Sigmoid colon (tissue), 7 donors: ENCODE data around the gene HK3. TPM values are rescaled to one million over a fixed set of nuclear protein-coding genes. Genes with fewer than 3 reads are reported as not detected.

Experiments used
- DNase-seq: peaks from one replicate; pipeline ENCODE4 v3.0.0-alpha.2; 2019
- H3K27ac ChIP-seq, 4 donors: fragments of 200-600 bp; sonication (generic); one replicate each; pipeline ENCODE4 v1.5.1; 2016 to 2019; ENCODE audit warnings: mild to moderate bottlenecking in 1 of 4
- H3K27me3 ChIP-seq, 3 donors: fragments of 200-600 bp; sonication (generic); one replicate each; pipeline ENCODE4 v1.5.1; 2019; ENCODE audit warnings: mild to moderate bottlenecking in 1 of 3
- H3K36me3 ChIP-seq, 4 donors: fragments of 200-600 bp; sonication (generic); one replicate each; pipeline ENCODE4 v1.5.1; 2016 to 2019
- H3K4me1 ChIP-seq, 4 donors: fragments of 200-600 bp; sonication (generic); one replicate each; pipeline ENCODE4 v1.5.1; 2017 to 2019
- H3K4me3 ChIP-seq, 4 donors: fragments of 200-600 bp; sonication (generic); one replicate each; pipeline ENCODE4 v1.5.1; 2017 to 2019; ENCODE audit warnings: mild to moderate bottlenecking in 2 of 4, moderate library complexity in 1 of 4
- H3K9me3 ChIP-seq, 4 donors: fragments of 200-600 bp in 3 of 4; sonication (generic) in 3 of 4; one replicate each; pipeline versions ENCODE4 v1.5.1 to v1.6.1; 2013 to 2019
- CTCF ChIP-seq, 4 experiments: fragments of 450-650 bp in 3 of 4; fragments of 200-600 bp in 1 of 4; IDR thresholded peaks; one replicate each; pipeline ENCODE4 v1.5.1; 2016 to 2019; ENCODE audit warnings: antibody characterized with exemption in 4 of 4, mild to moderate bottlenecking in 3 of 4, moderate library complexity in 2 of 4
- EP300 ChIP-seq, 4 donors: sonication (generic); formaldehyde crosslinking; IDR thresholded peaks; one replicate each; pipeline ENCODE4 v1.6.1; 2017; ENCODE audit warnings: antibody characterized with exemption in 4 of 4
- POLR2A ChIP-seq, 2 donors: fragments of 450-650 bp; IDR thresholded peaks; one replicate each; pipeline ENCODE4 v1.6.1; 2016; ENCODE audit warnings: antibody characterized with exemption in 2 of 2, mild to moderate bottlenecking in 2 of 2, moderate library complexity in 2 of 2
- POLR2AphosphoS5 ChIP-seq, 4 donors: sonication (generic); formaldehyde crosslinking; IDR thresholded peaks; one replicate each; pipeline ENCODE4 v1.6.1; 2017; ENCODE audit warnings: antibody characterized with exemption in 4 of 4
- WGBS, 2 donors: extraction: QIAGEN DNeasy Blood & Tissue Kit; methylation state at CpG; one replicate each; pipeline ENCODE4 v1.1.7; 2013; 5-methylcytosine and 5-hydroxymethylcytosine counted together
- intact Hi-C: fragments of 100-400 bp; cut with DNase I; formaldehyde crosslinking; loops from one replicate; pipeline ENCODE4 v1.15.1; 2023
- polyA plus RNA-seq, 3 donors: library from polyadenylated mRNA; stranded (reverse); fragments of 200-250 nt; gene quantifications; one replicate each; pipeline ENCODE4 v1.2.3, GENCODE V29; 2013
- total RNA-seq, 4 donors: library from RNA; depleted of rRNA; stranded (reverse); fragments of >200 nt; gene quantifications; one replicate each; pipeline ENCODE4 v1.1.0, GENCODE V29; 2016
- donor health status: healthy with polysubstance abuse.
- donor health status: Bipolar disorder and iron deficiency.
- donor health status: healthy.

The HK3 gene
- total and polyA plus RNA-seq, 7 donors: 1.8 to 12.8 (median 8.6) TPM

GRCh38 chr5:176868126-176868525 is 31.0 kb downstream of the HK3 start:
- intact Hi-C loops: no loop called here
- Histone ChIP-seq H3K27me3 (peaks cover 0 to 61% (median 11%) of the 10 kb centered on the region in 3 donors), H3K27ac (no peak overlapping the region), H3K4me3 (no peak overlapping the region), H3K9me3 (no peaks in the 10 kb centered on the region), H3K4me1 (no peaks in the 10 kb centered on the region), H3K36me3 (no peaks in the 10 kb centered on the region)
- TF ChIP-seq POLR2A (IDR thresholded peaks at IDR 0.05) (no peak), EP300 (IDR thresholded peaks at IDR 0.05) (no peak), POLR2AphosphoS5 (IDR thresholded peaks at IDR 0.05) (no peak), CTCF (IDR thresholded peaks at IDR 0.05) (no peak)
- 82 to 87% methylated on average over 14 of the region's 14 CpGs for WGBS, 2 donors
- DNase-seq: no peak

GRCh38 chr5:176866707-176867310 is 32.3 kb downstream of the HK3 start:
- TF ChIP-seq EP300 (IDR thresholded peaks at IDR 0.05) (no peak), POLR2A (IDR thresholded peaks at IDR 0.05) (no peak), POLR2AphosphoS5 (IDR thresholded peaks at IDR 0.05) (no peak), CTCF (IDR thresholded peaks at IDR 0.05) (no peak)
- intact Hi-C loops: no loop called here
- no peak overlapping the region for H3K4me3 ChIP-seq
- peaks cover 5 to 74% (median 24%) of the 10 kb centered on the region in 3 donors for H3K27me3 ChIP-seq
- no peak overlapping the region for H3K27ac ChIP-seq
- 19 to 29% methylated on average over 16 of the region's 16 CpGs for WGBS, 2 donors
- H3K4me1 ChIP-seq: no peaks in the 10 kb centered on the region
- H3K9me3 ChIP-seq: no peaks in the 10 kb centered on the region
- H3K36me3 ChIP-seq: no peaks in the 10 kb centered on the region
- no peak for DNase-seq

GRCh38 chr5:176865964-176866363 is 33.2 kb downstream of the HK3 start:
- Histone ChIP-seq H3K9me3 (no peaks in the 10 kb centered on the region), H3K27ac (no peak overlapping the region), H3K4me1 (no peaks in the 10 kb centered on the region), H3K36me3 (no peaks in the 10 kb centered on the region), H3K4me3 (no peak overlapping the region), H3K27me3 (peaks cover 7 to 80% (median 24%) of the 10 kb centered on the region in 3 donors)
- intact Hi-C loops: no loop called here
- DNase-seq: no peak
- WGBS, 2 donors: 75 to 82% methylated on average over 7 of the region's 7 CpGs
- no peak for TF ChIP-seq CTCF (IDR thresholded peaks at IDR 0.05)
- no peak for TF ChIP-seq EP300 (IDR thresholded peaks at IDR 0.05)
- no peak for TF ChIP-seq POLR2AphosphoS5 (IDR thresholded peaks at IDR 0.05)
- TF ChIP-seq POLR2A (IDR thresholded peaks at IDR 0.05): no peak

GRCh38 chr5:176864755-176865154 is 34.4 kb downstream of the HK3 start:
- no peaks in the 10 kb centered on the region for H3K9me3 ChIP-seq
- H3K4me3 ChIP-seq: no peak overlapping the region
- no peak overlapping the region for H3K27ac ChIP-seq
- TF ChIP-seq CTCF (IDR thresholded peaks at IDR 0.05): no peak
- no peak for TF ChIP-seq POLR2A (IDR thresholded peaks at IDR 0.05)
- TF ChIP-seq EP300 (IDR thresholded peaks at IDR 0.05): no peak
- no peak for TF ChIP-seq POLR2AphosphoS5 (IDR thresholded peaks at IDR 0.05)
- H3K4me1 ChIP-seq: no peaks in the 10 kb centered on the region
- no peak for DNase-seq
- intact Hi-C loops: no loop called here
- H3K27me3 ChIP-seq: peaks cover 7 to 90% (median 31%) of the 10 kb centered on the region in 3 donors
- WGBS, 2 donors: 81 to 86% methylated on average over 8 of the region's 8 CpGs
- no peaks in the 10 kb centered on the region for H3K36me3 ChIP-seq

- H3K36me3 ChIP-seq: no peaks in the 10 kb centered on the region
- DNase-seq: no peak
- H3K27ac ChIP-seq: no peak overlapping the region
- WGBS, 2 donors: 43 to 47% methylated on average over 5 of the region's 5 CpGs
- no peaks in the 10 kb centered on the region for H3K9me3 ChIP-seq
- intact Hi-C loops: no loop called here
- no peaks in the 10 kb centered on the region for H3K4me1 ChIP-seq
- no peak for TF ChIP-seq POLR2AphosphoS5 (IDR thresholded peaks at IDR 0.05)
- no peak for TF ChIP-seq CTCF (IDR thresholded peaks at IDR 0.05)
- no peak for TF ChIP-seq EP300 (IDR thresholded peaks at IDR 0.05)
- TF ChIP-seq POLR2A (IDR thresholded peaks at IDR 0.05): no peak
- no peak overlapping the region for H3K4me3 ChIP-seq
- peaks cover 7 to 81% (median 31%) of the 10 kb centered on the region in 3 donors for H3K27me3 ChIP-seq
These were observed 35.4 kb downstream of the HK3 start for GRCh38 chr5:176863765-176864098.
